Esophagus muscularis mucosa (tissue), 3 donors: Measurements from ENCODE around the gene ELFN2.

ENCODE experiments used
- CTCF ChIP-seq, 3 experiments: fragments of 200-600 bp in 2 of 3; fragments of 450-650 bp in 1 of 3; sonication (generic) in 2 of 3; IDR thresholded peaks; one replicate each; pipeline ENCODE4 v1.5.1; 2017 to 2019; ENCODE audit warnings: antibody characterized with exemption in 3 of 3, mild to moderate bottlenecking in 2 of 3, moderate library complexity in 1 of 3
- POLR2A ChIP-seq: fragments of 450-650 bp; IDR thresholded peaks from one replicate; pipeline ENCODE4 v1.6.1; 2017; ENCODE audit warnings: antibody characterized with exemption, moderate library complexity, mild to moderate bottlenecking, low read depth

- no peak for TF ChIP-seq CTCF (IDR thresholded peaks at IDR 0.05)
- no peak for TF ChIP-seq POLR2A
Observed at GRCh38 chr22:37363261-37363992, 63.9 kb downstream of the ELFN2 start.
